Measurements from ENCODE around the gene DRAXIN.

DRAXIN gene

GRCh38 chr1:11738783-11739182 is 47.3 kb downstream of the DRAXIN start:
- DNase-seq = no peak

GRCh38 chr1:11740258-11741192 is 49.0 kb downstream of the DRAXIN start:
- DNase-seq = no peak

GRCh38 chr1:11741482-11741881 is 50.0 kb downstream of the DRAXIN start:
- no peak for DNase-seq

- no peak for DNase-seq
Measured at GRCh38 chr1:11741919-11742558, 50.5 kb downstream of the DRAXIN start.

- DNase-seq = no peak
Measured at GRCh38 chr1:11744287-11744686, 52.8 kb downstream of the DRAXIN start.

DNA sequence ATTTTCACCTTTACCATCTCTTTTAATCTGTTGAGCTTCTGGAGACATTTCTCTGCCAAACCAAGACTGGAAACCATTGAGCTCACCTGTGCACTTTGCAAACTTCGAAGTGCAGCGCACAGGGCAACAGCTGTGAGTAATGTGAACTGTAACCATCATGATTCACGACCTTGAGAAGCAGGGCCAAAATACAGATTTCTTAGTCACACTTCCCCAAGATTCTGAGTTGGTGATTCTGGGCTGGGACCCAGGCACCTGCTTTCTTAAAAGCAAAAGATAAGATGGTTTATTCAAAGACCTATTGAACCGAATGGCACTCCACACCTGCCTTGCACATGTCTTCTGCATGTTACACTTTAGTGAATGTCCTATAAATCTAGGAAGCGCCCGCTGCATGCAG is 54.6 kb downstream of the DRAXIN start:
- no peak for DNase-seq

DNA sequence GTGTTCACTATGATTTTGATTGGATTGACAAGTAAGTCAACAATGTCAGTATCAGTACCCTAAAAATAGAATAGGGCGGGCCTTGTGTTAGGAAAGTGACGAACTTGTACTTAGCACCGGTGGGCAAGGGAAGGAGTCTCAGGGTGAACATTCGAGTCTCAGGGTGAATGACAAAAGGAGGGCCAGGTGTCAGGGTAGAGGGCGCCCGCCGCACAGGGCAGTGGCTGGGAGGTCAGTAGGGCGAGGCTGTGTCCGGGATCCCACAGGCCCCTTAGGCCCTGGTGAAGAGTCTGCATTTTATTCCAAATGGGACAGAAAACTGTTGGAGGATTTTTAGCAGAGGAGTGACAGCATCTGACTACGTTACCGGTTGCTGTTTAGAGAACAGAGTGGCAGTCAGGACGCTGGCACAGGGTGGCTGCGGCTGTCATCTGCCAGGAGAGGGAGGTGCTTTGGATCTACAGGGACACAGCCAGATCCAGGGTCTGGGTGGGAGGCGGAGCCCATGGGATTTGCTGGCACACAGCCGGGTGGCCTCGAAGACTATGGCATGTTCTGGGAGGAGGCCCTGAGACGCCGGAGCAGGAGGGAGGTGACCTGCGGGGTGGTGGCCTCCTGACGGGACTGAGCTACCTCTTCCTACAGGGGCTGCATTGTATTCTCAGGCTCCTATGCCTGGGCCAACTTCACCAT is 55.4 kb downstream of the DRAXIN start:
- DNase-seq = no peak

DNA sequence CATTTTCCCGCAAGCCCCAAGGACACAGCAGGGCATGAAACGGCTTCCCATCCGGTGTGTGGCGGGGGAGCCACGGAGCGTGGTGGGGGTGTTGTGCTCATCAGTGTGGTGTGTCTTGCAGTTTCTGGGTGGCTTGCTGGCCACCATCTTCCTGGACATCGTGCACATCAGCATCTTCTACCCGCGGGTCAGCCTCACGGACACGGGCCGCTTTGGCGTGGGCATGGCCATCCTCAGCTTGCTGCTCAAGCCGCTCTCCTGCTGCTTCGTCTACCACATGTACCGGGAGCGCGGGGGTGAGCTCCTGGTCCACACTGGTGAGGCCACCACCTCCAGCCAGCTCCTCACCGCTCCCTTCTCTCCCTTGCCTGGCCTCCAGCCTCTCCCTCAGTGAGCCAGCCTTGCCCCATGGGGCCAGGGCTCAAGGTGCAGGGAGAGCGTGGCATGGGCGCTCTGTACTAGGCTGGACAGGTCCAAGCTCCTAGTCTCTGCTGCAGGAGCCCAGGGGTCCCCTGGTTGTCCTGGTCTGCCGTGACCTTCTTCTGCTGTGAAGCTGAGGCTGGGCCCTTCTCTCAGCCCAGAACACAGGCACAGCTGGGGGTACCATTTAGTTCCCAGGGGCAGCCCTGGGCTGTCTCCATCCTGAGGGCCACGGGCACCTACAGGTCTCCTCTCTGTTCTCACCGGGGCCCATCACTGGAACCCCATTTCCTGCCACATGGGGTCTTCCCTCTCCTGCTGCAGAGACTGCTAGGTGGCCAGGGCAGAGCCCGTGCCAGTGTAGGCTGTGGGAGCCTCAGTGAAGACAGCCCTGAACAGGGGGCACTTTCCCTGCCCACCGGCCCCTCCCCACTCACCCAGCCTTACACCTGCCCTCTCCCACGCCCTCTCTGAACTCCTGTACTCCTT is 57.0 kb downstream of the DRAXIN start:
- DNase-seq = no peak

DNA sequence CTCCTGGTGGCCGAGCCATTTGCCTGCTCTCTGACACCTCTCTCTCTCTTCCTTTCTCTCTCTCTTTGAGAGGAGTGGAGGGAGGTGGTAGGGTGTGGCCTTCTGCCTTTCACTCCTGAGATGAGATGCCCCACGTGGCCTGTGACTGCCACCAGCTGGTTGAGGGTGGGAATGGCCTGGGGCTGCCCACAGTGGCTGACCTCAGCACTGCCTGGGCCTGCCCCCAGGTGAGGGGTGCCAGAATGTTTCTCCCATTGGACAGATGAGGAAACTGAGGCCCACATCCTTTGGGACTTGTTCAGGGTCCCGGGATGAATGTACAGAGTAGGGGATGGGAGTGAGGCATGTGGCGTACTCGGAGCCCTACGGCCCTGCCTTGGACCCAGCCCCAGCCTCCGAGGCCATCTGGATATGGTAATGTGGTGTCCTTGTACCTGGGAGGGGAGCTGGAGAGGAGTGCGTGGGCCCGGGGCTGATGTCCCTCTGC is 57.7 kb downstream of the DRAXIN start:
- no peak for DNase-seq

- DNase-seq = no peak
Measured at GRCh38 chr1:11749996-11750395, 58.5 kb downstream of the DRAXIN start.

- DNase-seq = no peak
Measured at GRCh38 chr1:11751087-11751486, 59.6 kb downstream of the DRAXIN start.

DNA sequence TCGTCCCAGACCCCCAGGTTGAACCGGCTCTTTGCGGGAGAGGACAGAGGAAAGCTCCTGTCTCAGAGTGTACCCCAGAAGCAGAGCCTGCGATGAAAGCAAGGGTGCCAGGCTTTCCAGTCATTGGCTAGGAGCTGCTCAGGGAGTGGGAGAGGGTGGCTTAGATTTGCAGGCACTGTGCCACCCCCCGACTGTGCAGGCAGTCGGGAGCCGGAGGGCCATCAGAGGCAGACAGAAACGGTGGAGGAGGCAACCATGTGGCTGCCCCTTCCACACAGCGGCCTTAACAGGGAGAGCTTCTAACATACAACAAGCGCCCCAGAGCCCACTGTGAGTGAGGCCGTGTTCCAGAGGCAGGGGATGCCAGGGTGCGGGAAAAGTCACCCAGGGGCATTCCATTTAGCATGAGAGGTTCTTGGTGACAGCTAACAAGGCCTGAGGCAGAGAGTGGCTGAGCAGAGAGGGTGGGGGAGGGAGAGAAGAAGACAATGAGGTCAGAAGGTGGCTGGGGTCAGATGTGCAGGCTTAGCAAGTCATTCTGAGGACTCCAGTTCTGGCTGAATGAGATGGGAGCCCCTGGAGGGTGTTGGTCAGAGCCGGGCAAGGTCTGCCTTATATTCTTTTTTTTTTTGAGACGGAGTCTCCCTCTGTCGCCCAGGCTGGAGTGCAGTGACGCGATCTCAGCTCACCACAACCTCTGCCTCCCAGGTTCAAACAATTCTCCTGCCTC is 61.0 kb downstream of the DRAXIN start:
- no peak for DNase-seq

DNA sequence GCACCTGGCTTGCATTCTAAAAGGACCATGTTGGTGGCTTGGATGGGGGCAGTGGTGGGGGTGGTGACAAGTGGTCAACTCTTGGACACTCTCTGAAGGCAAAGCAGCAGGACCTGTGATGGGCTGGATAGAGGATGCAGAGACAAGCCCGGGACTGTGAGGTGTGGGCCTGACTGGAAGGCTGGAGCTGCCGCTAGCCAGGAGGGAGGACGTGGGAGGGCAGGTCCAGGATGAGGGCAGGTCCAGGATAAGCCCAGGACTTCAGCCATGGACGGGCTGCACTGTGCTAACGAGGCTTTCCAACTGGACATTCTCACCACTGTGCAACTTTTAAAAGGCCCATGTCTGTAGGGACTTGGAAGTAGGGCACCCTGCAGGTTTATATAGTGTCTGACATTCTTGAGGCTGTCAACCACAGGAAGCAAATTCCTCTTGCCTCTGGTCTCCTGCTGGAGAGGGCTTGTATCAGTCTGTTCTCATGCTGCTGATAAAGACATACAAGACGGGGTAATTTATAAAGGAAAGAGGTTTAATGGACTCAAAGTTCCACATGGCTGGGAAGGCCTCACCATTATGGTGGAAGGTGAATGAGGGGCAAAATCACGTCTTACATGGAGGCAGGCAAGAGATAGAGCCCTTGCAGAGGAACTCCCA is 62.2 kb downstream of the DRAXIN start:
- no peak for DNase-seq

- no peak for DNase-seq
Measured at GRCh38 chr1:11757047-11757446, 65.5 kb downstream of the DRAXIN start.

- no peak for DNase-seq
Measured at GRCh38 chr1:11759791-11760190, 68.3 kb downstream of the DRAXIN start.

GRCh38 chr1:11761285-11761684 is 69.8 kb downstream of the DRAXIN start:
- no peak for DNase-seq

GRCh38 chr1:11761988-11762406 is 70.5 kb downstream of the DRAXIN start, which contains the start of gene C1orf167:
Gene C1orf167, plus strand, starts transcription at chr1:11762193. Its CDS starts 2,208 bp downstream, at chr1:11764401.
- no peak for DNase-seq

DNA sequence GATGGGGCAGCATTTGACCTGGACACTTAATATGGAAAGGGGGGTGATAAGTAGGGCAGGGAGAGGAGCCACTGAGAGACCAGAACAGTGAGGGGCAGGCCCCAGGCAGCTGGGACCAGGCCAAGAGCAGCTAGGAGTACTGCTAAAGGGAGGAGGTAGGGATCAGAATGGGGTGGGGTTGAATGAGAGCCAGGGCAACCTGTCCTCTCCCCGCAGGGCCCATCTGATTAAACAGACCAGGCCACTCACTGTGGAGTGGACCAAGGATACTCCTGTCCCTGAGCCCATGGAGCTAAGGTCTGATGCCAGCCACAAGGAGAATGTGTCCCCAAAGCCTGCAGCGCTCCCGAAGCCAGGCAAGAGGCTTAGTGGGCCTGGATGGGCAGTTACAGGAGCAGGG is 72.6 kb downstream of the DRAXIN start:
- DNase-seq = no peak

GRCh38 chr1:11764519-11764918 is 73.0 kb downstream of the DRAXIN start:
- DNase-seq = no peak

DNA sequence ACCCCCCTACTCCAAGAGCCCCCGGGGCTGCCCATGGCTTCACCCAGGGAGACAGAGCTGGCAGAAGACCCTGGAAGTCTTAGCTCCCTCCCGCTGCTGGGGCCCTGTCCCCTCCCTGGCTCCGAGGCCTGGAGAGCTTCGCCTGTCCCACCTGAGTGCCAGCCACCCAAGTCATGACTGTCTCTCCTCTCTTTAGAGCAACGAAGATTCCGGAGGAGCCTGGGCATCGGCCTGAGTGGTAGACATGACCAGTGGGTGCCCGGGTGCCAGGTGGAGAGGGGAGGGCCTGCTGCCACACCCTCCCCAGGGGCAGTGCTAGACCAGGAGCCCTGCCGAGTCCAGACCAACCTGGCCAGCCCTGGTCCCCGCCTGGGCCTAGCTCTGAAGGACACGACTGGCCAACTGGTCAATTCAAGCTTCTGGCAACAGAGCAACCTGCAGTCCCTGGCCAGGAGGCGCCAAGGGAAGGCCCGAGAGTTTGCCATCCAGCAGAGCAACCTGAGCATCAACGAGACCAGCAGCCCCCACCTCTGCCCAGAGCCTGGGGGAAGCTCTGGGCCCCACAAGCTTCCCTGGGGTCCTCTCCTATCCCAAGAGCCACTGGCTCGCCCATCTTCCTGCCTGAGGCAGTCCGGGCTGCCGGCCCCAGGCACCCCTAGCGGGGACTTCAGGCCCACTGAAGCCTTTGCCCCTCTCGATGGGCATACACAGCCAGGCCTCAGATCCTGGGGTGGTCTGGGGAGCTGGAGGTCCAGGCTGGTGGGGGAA is 74.3 kb downstream of the DRAXIN start:
- DNase-seq = no peak

Measured in NCI-H1048 (cell line).